NCI-H774 (cell line): ENCODE results near the gene THSD1.
"Not testable (repeated sequence)": the region's sequence is repeated elsewhere in the genome, so short reads cannot be mapped to it uniquely, and the experiment has no call there.

Experiments used
- DNase-seq: peaks from one replicate; lab custom pipeline; 2025; lab: John Stamatoyannopoulos, UW

THSD1 gene

DNA sequence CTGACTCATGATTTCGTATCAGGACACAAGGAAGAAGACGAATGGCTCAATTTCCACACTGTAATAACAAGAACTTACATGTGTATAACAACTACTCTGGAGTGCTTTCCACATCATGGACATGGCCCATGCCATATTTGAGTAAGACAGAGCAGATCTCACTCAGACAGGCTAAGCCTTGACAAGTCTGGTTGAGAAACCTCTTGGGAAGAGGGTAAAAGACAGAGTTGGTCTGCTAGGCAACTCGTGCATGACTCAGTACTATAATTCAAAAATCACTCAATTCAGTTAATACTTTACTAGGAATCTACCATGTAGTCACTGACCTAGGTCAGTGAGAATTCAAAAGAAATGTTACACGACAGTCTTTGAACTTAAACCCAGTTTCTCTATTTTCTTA is 5.7 kb upstream of the THSD1 start:
- DNase-seq, result no peak

GRCh38 chr13:52408071-52408658 is 2.2 kb upstream of the THSD1 start:
- not testable (repeated sequence) for DNase-seq

DNA sequence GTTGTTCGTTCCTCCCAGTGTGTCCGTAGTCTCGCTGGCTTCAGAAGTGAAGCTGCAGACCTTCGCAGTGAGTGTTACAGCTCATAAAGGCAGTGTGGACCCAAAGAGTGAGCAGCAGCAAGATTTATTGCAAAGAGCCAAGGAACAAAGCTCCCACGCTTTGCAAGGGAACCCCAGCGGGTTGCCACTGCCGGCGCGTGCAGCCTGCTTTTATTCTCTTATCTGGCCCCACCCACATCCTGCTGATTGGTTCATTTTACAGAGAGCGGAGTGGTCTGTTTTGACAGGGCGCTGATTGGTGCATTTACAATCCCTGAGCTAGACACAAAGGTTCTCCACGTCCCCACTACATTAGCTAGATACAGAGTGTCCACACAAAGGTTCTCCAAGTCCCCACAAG is 1.5 kb upstream of the THSD1 start:
- DNase-seq, result not testable (repeated sequence)

GRCh38 chr13:52406629-52407028 is 657 bp upstream of the THSD1 start:
- no peak for DNase-seq

- DNase-seq, result no peak
Observed at GRCh38 chr13:52405369-52405766, 604 bp downstream of the THSD1 start.

- no peak for DNase-seq
Observed at GRCh38 chr13:52399708-52400107, 6.3 kb downstream of the THSD1 start.

GRCh38 chr13:52399046-52399445 is 6.9 kb downstream of the THSD1 start:
- no peak for DNase-seq

GRCh38 chr13:52395704-52396103 is 10.3 kb downstream of the THSD1 start:
- DNase-seq, result no peak

GRCh38 chr13:52394586-52394985 is 11.4 kb downstream of the THSD1 start:
- DNase-seq, result no peak

- no peak for DNase-seq
Observed at GRCh38 chr13:52393572-52394357, 12.2 kb downstream of the THSD1 start.

- no peak for DNase-seq
Observed at GRCh38 chr13:52387721-52388120, 18.3 kb downstream of the THSD1 start.

- DNase-seq, result no peak
Observed at GRCh38 chr13:52385870-52386269, 20.1 kb downstream of the THSD1 start.

DNA sequence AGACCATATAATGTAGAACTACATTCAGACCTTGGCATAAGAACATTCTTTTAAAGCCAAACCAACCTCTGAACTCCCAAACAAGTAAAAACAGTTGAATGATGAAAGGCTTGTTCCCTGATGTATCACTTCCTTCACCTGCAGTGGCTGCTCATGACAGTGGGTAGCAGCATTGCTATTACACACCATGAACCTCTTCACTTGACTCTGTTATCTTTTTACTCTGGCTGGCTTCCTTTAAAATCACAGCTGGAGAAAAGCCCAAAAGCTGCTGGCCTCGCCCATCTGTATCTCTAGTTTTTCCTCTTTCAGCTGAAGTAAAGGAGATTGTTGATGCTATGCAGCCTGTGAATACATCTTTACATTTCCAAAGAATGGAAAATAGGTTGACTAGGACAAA is 22.6 kb downstream of the THSD1 start:
- no peak for DNase-seq

DNA sequence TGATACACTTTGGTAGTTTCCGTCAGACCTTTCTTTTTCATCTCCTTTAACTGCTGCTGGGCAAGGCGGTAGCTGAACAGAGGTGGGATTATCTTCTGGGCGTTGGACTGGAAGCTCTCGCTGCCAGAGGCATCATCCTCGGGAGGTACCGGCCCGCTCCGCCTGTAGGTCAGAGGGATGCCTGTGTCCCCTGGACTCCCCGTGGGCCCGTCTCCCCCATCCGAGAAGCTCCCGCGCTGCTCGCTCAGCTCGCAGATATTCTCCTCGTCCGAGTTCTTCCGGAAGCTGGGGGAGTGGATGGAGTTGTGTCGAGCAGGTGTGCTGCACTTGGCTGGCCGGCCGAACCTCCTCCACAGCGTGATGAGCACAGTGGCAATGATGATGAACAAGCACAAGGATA is 27.7 kb downstream of the THSD1 start:
- DNase-seq, result no peak

GRCh38 chr13:52377898-52378297 is 28.1 kb downstream of the THSD1 start:
- DNase-seq, result no peak

DNA sequence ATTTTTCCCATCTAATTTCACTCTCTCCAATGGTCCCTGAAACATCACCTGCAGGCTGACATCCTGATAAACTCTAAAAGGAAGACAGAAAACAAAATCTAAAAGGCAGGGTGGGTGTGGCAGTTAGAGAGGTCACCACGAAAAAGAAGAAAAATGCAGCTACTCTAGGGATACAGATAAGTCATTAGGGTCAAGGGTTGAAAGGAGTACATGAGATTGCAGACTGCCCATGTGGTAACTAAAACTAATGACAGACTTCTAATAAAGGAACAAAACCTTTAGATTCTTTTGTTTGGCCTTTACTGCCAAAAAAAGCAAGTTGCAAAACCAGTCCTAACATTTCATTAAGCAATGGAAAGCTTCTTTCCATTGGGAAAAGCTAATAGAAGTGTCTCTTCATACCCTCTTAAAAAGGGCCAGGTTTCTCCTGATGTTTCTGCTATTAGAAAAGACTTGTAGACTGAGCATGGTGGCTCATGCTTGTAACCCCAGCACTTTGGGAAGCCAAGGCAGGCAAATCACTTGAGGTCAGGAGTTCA is 31.0 kb downstream of the THSD1 start:
- no peak for DNase-seq

- no peak for DNase-seq
Observed at GRCh38 chr13:52374389-52374788, 31.6 kb downstream of the THSD1 start.

- not testable (repeated sequence) for DNase-seq
Observed at GRCh38 chr13:52373277-52373676, 32.7 kb downstream of the THSD1 start.

- no peak for DNase-seq
Observed at GRCh38 chr13:52371736-52372247, 34.2 kb downstream of the THSD1 start.

- DNase-seq, result no peak
Observed at GRCh38 chr13:52366291-52366690, 39.7 kb downstream of the THSD1 start.

- DNase-seq, result not testable (repeated sequence)
Observed at GRCh38 chr13:52362169-52362887, 43.6 kb downstream of the THSD1 start.

- DNase-seq, result no peak
Observed at GRCh38 chr13:52361225-52361624, 44.7 kb downstream of the THSD1 start.

GRCh38 chr13:52359534-52359933 is 46.4 kb downstream of the THSD1 start:
- no peak for DNase-seq
